ENCODE measurements around the gene PPARD.
"Not testable (repeated sequence)": the region's sequence is repeated elsewhere in the genome, so short reads cannot be mapped to it uniquely, and the experiment has no call there.

Gene PPARD

GRCh38 chr6:35385457-35386202 is 43.3 kb downstream of the PPARD start:
- no peak overlapping the region for H3K27ac Mint-ChIP-seq (ENCODE audit: low read depth)
- ATAC-seq (replicated peaks; ENCODE audit: extremely low read depth, poor library complexity, severe bottlenecking), result no peak
- peaks cover 5% of the 10 kb centered on the region for H3K36me3 Mint-ChIP-seq (ENCODE audit: insufficient read depth)
- no peak overlapping the region for H3K4me3 Mint-ChIP-seq
- H3K27me3 Mint-ChIP-seq, result no peaks in the 10 kb centered on the region
- no peaks in the 10 kb centered on the region for H3K9me3 Mint-ChIP-seq
- peaks cover 22% of the 10 kb centered on the region for H3K4me1 Mint-ChIP-seq
- no peak for DNase-seq (ENCODE audit: low spot score in 2 of 2)

- no peak for ATAC-seq (replicated peaks; ENCODE audit: extremely low read depth, poor library complexity, severe bottlenecking)
- no peak for DNase-seq (ENCODE audit: low spot score in 2 of 2)
- Mint-ChIP-seq H3K9me3 (no peaks in the 10 kb centered on the region), H3K27me3 (no peaks in the 10 kb centered on the region), H3K4me1 (peaks cover 20% of the 10 kb centered on the region), H3K4me3 (no peak overlapping the region), H3K36me3 (ENCODE audit: insufficient read depth) (peaks cover 5% of the 10 kb centered on the region), H3K27ac (ENCODE audit: low read depth) (no peak overlapping the region)
These were observed 44.6 kb downstream of the PPARD start for GRCh38 chr6:35386989-35387388.

- Mint-ChIP-seq H3K4me1 (peaks cover 28% of the 10 kb centered on the region), H3K9me3 (no peaks in the 10 kb centered on the region), H3K27ac (ENCODE audit: low read depth) (peak overlapping the region; percentile 82), H3K36me3 (ENCODE audit: insufficient read depth) (peaks cover 6% of the 10 kb centered on the region), H3K4me3 (no peak overlapping the region), H3K27me3 (no peaks in the 10 kb centered on the region)
- no peak for DNase-seq (ENCODE audit: low spot score in 2 of 2)
- no peak for ATAC-seq (replicated peaks; ENCODE audit: extremely low read depth, poor library complexity, severe bottlenecking)
These were observed 45.7 kb downstream of the PPARD start for GRCh38 chr6:35388030-35388429.

GRCh38 chr6:35388772-35389352 is 46.5 kb downstream of the PPARD start:
- Mint-ChIP-seq H3K4me1 (peaks cover 37% of the 10 kb centered on the region), H3K27me3 (no peaks in the 10 kb centered on the region), H3K4me3 (no peak overlapping the region), H3K36me3 (ENCODE audit: insufficient read depth) (peaks cover 6% of the 10 kb centered on the region), H3K9me3 (no peaks in the 10 kb centered on the region), H3K27ac (ENCODE audit: low read depth) (no peak overlapping the region)
- ATAC-seq (replicated peaks; ENCODE audit: extremely low read depth, poor library complexity, severe bottlenecking) (no peak), DNase-seq (ENCODE audit: low spot score in 2 of 2) (no peak)

- ATAC-seq (replicated peaks; ENCODE audit: extremely low read depth, poor library complexity, severe bottlenecking); H3K27me3 Mint-ChIP-seq; DNase-seq (ENCODE audit: low spot score in 2 of 2); H3K27ac Mint-ChIP-seq (ENCODE audit: low read depth); H3K9me3 Mint-ChIP-seq; H3K36me3 Mint-ChIP-seq (ENCODE audit: insufficient read depth); H3K4me3 Mint-ChIP-seq: not testable (repeated sequence)
- peaks cover 42% of the 10 kb centered on the region for H3K4me1 Mint-ChIP-seq
These were observed 47.0 kb downstream of the PPARD start for GRCh38 chr6:35389386-35389785.

- Mint-ChIP-seq H3K9me3 (no peaks in the 10 kb centered on the region), H3K27me3 (no peaks in the 10 kb centered on the region), H3K36me3 (ENCODE audit: insufficient read depth) (peaks cover 6% of the 10 kb centered on the region), H3K4me3 (no peak overlapping the region), H3K27ac (ENCODE audit: low read depth) (peak overlapping the region; percentile 10), H3K4me1 (peaks cover 50% of the 10 kb centered on the region)
- DNase-seq (ENCODE audit: low spot score in 2 of 2) (no peak), ATAC-seq (replicated peaks; ENCODE audit: extremely low read depth, poor library complexity, severe bottlenecking) (peak; percentile 75)
These were observed 49.0 kb downstream of the PPARD start for GRCh38 chr6:35391240-35391968.

- no peak for DNase-seq (ENCODE audit: low spot score in 2 of 2)
- Mint-ChIP-seq H3K4me3 (no peak overlapping the region), H3K27me3 (no peaks in the 10 kb centered on the region), H3K9me3 (no peaks in the 10 kb centered on the region), H3K27ac (ENCODE audit: low read depth) (peak overlapping the region; percentile 10), H3K4me1 (peaks cover 55% of the 10 kb centered on the region), H3K36me3 (ENCODE audit: insufficient read depth) (peaks cover 5% of the 10 kb centered on the region)
- no peak for ATAC-seq (replicated peaks; ENCODE audit: extremely low read depth, poor library complexity, severe bottlenecking)
These were observed 49.8 kb downstream of the PPARD start for GRCh38 chr6:35392111-35392702.

- H3K4me1 Mint-ChIP-seq, result peaks cover 61% of the 10 kb centered on the region
- H3K27ac Mint-ChIP-seq (ENCODE audit: low read depth), result peak overlapping the region; percentile 77
- H3K36me3 Mint-ChIP-seq (ENCODE audit: insufficient read depth), result peaks cover 5% of the 10 kb centered on the region
- DNase-seq (ENCODE audit: low spot score in 2 of 2), result no peak
- H3K9me3 Mint-ChIP-seq, result no peaks in the 10 kb centered on the region
- no peaks in the 10 kb centered on the region for H3K27me3 Mint-ChIP-seq
- H3K4me3 Mint-ChIP-seq, result peak overlapping the region; percentile 25
- no peak for ATAC-seq (replicated peaks; ENCODE audit: extremely low read depth, poor library complexity, severe bottlenecking)
These were observed 50.7 kb downstream of the PPARD start for GRCh38 chr6:35392773-35393672.

GRCh38 chr6:35396991-35397390 is 54.6 kb downstream of the PPARD start:
- ATAC-seq (replicated peaks; ENCODE audit: extremely low read depth, poor library complexity, severe bottlenecking) (no peak), DNase-seq (ENCODE audit: low spot score in 2 of 2) (no peak)
- H3K27me3 Mint-ChIP-seq, result no peaks in the 10 kb centered on the region
- no peaks in the 10 kb centered on the region for H3K9me3 Mint-ChIP-seq
- H3K4me3 Mint-ChIP-seq, result no peak overlapping the region
- peaks cover 61% of the 10 kb centered on the region for H3K4me1 Mint-ChIP-seq
- H3K36me3 Mint-ChIP-seq (ENCODE audit: insufficient read depth), result peaks cover 3% of the 10 kb centered on the region
- H3K27ac Mint-ChIP-seq (ENCODE audit: low read depth), result peak overlapping the region; percentile 30

- ATAC-seq (replicated peaks; ENCODE audit: extremely low read depth, poor library complexity, severe bottlenecking) (no peak), DNase-seq (ENCODE audit: low spot score in 2 of 2) (no peak)
- H3K36me3 Mint-ChIP-seq (ENCODE audit: insufficient read depth), result peaks cover 3% of the 10 kb centered on the region
- H3K4me1 Mint-ChIP-seq, result peaks cover 62% of the 10 kb centered on the region
- no peaks in the 10 kb centered on the region for H3K9me3 Mint-ChIP-seq
- H3K27me3 Mint-ChIP-seq, result no peaks in the 10 kb centered on the region
- no peak overlapping the region for H3K4me3 Mint-ChIP-seq
- H3K27ac Mint-ChIP-seq (ENCODE audit: low read depth), result peak overlapping the region; percentile 30
These were observed 55.6 kb downstream of the PPARD start for GRCh38 chr6:35397806-35398418.

- no peak for DNase-seq (ENCODE audit: low spot score in 2 of 2)
- no peak for ATAC-seq (replicated peaks; ENCODE audit: extremely low read depth, poor library complexity, severe bottlenecking)
- Mint-ChIP-seq H3K4me3 (no peak overlapping the region), H3K27ac (ENCODE audit: low read depth) (no peak overlapping the region), H3K27me3 (no peaks in the 10 kb centered on the region), H3K36me3 (ENCODE audit: insufficient read depth) (peaks cover 3% of the 10 kb centered on the region), H3K4me1 (peaks cover 59% of the 10 kb centered on the region), H3K9me3 (no peaks in the 10 kb centered on the region)
These were observed 56.2 kb downstream of the PPARD start for GRCh38 chr6:35398526-35398925.

Data from central memory CD8-positive, alpha-beta T cell (primary cell).